Measurements from ENCODE around the gene GPR152. TPM values are rescaled to one million over a fixed set of nuclear protein-coding genes. Genes with fewer than 3 reads are reported as not detected.
A peak's percentile ranks its signal among the peaks of the same experiment; 100 is the strongest.

The GPR152 gene
- polyA plus RNA-seq, 2 of the 4 experiments (the other 2 are of a cell fraction) = not detected

DNA sequence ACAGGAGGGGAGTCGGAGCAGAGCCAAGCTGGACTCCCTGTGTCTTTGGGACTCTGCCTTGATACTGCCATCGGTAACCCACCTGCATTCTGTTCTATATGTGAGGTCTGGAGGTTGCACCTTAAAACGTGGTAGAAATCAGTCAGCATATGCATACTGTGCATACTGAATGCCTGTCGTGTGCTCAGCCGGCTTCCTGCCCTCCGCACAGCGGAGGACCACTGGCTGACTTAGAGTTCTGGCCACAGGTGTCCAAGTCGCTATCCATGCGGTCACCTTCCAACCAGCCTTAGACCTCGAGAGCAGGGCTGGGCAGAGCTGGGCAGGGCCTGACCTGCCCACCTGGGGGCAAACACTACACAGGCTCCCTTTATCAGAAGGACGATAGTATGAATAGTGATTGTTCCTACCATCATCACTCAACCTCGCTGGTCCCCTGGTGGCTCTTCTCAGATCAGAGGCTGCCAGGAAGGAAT is 44.8 kb downstream of the GPR152 start (continued):
- TF ChIP-seq CEBPB (IDR thresholded peaks at IDR 0.05) (no peak), MAZ (IDR thresholded peaks at IDR 0.05; ENCODE audit: borderline replicate concordance, low read depth, low read length) (no peak)

DNA sequence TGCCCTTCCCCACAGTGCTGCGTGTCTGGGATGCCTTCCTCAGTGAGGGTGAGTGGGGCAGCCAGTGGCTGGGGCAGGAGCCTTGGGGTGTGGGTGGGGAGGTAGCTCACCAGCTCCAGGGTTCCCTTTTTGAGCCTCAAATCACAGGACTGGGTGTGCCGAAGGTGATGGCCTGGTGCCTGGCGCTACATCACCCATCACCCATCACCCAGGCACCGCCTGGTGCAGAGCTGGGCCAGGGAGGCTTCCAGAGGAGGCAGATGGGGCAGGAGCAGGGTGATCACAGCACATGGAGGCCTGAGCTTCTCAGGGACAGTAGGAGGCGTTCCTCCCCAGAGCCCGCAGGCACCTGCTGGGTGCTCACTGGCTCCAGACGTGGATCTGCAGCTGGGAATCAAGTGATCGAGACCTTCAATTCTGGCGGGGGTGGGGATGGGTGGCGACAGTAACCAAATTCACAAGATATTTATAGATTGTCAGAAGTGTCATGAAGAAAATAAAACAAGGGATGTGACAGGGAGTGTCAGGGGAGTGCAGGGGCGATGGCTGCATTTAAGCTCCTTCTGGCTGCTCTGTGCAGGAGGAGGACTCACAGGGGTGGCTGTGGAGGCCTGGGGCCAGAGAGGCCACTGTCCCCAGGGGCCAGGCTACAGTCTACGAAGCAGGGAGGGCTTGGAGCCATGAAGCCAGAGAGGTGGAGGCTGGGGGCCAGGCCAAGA is 45.4 kb downstream of the GPR152 start:
- no peak overlapping the region for H3K4me2 ChIP-seq
- FAIRE-seq = no peak
- ATAC-seq = peak; percentile 21 to 57; a peak in 3 of 6 replicates
- peaks cover 4% of the 10 kb centered on the region; the same call in 2 of the 3 replicates for H3K4me1 ChIP-seq
- no peak for DNase-seq (ENCODE audit: low read depth in 1 of 2, low spot score in 1 of 2)
- CTCF ChIA-PET = interaction anchor here (0.9 to 1.6 kb wide), 3 partner anchors 24 to 62 kb away, joined by 4 to 5 read pairs (median 4); partner anchors contain the start of gene TMEM134
- H3K27ac ChIP-seq = no peak overlapping the region
- TF ChIP-seq SMC3 (IDR thresholded peaks at IDR 0.05) = no peak
- TF ChIP-seq JUNB (IDR thresholded peaks at IDR 0.05) = no peak
- H3K4me3 ChIP-seq = no peak overlapping the region
- H3K9me3 ChIP-seq = no peaks in the 10 kb centered on the region
- WGBS (ENCODE audit: missing lambda C conversion rate) = 61% methylated on average over 8 of the region's 12 CpGs
- POLR2A ChIA-PET = no interaction called here

DNA sequence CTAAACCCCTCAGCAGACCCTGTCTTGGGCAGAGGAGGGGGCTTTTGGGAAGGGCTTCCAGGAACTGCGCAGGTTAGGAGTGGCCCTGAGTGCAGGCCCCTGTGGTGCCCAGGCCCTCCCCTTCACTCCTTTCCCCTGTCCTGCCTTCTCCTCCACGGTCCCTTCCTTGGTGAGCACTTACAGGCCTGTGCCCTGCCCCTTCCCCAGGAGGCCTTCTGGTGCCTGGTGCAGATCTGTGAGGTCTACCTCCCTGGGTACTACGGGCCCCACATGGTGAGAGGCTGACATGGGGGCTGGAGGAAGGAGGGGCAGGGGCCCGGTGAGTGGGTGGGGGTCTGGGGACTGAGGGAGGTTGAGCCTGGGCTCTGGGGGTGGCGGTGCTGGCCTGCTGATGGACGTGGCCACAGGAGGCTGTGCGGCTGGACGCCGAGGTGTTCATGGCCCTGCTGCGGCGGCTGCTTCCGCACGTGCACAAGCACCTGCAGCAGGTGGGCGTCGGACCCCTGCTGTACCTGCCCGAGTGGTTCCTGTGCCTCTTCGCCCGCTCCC is 46.0 kb downstream of the GPR152 start:
- 85% methylated on average over 11 of the region's 18 CpGs for WGBS (ENCODE audit: missing lambda C conversion rate)
- ATAC-seq (no peak), FAIRE-seq (no peak), DNase-seq (ENCODE audit: low read depth in 1 of 2, low spot score in 1 of 2) (no peak)
- Histone ChIP-seq H3K4me3 (no peak overlapping the region), H3K27ac (0 out of 6 replicates have a peak overlapping the region, but pooled peaks of 1 of the 2 experiments have one; percentile 17), H3K9me3 (no peaks in the 10 kb centered on the region), H3K4me1 (peaks cover 6% of the 10 kb centered on the region; the same call in 2 of the 3 replicates), H3K4me2 (no peak overlapping the region)
- no peak for TF ChIP-seq MAZ (IDR thresholded peaks at IDR 0.05; ENCODE audit: borderline replicate concordance, low read depth, low read length)
- TF ChIP-seq KDM5A (IDR thresholded peaks at IDR 0.05) = no peak
- no peak for TF ChIP-seq RFX5 (IDR thresholded peaks at IDR 0.05)
- TF ChIP-seq TP53 (CRISPR knock-in tag; IDR thresholded peaks at IDR 0.05) = no peak
- TF ChIP-seq FOXS1 (CRISPR knock-in tag; IDR thresholded peaks at IDR 0.05) = no peak
- no peak for TF ChIP-seq EP300 (IDR thresholded peaks at IDR 0.05)
- TF ChIP-seq, protein P1, sequence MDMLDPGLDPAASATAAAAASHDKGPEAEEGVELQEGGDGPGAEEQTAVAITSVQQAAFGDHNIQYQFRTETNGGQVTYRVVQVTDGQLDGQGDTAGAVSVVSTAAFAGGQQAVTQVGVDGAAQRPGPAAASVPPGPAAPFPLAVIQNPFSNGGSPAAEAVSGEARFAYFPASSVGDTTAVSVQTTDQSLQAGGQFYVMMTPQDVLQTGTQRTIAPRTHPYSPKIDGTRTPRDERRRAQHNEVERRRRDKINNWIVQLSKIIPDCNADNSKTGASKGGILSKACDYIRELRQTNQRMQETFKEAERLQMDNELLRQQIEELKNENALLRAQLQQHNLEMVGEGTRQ (IDR thresholded peaks at IDR 0.05) = no peak
- no peak for TF ChIP-seq HEYL (CRISPR knock-in tag; IDR thresholded peaks at IDR 0.05)
- no peak for TF ChIP-seq ZSCAN20 (CRISPR knock-in tag; IDR thresholded peaks at IDR 0.05)
- no peak for TF ChIP-seq CHD2 (IDR thresholded peaks at IDR 0.05; ENCODE audit: low read length, partially characterized antibody)
- no peak for TF ChIP-seq RCOR1 (IDR thresholded peaks at IDR 0.05; ENCODE audit: low read depth, low read length)
- TF ChIP-seq POLR2A (IDR thresholded peaks at IDR 0.05; ENCODE audit: low read length) = no peak
- TF ChIP-seq PHF8 (IDR thresholded peaks at IDR 0.05; ENCODE audit: borderline replicate concordance, low read depth) = no peak
- ChIA-PET POLR2A (no interaction called here), CTCF (interaction anchor here (0.9 to 1.2 kb wide), 2 partner anchors 56 to 63 kb away, joined by 4 read pairs; partner anchors contain the start of gene TMEM134)

DNA sequence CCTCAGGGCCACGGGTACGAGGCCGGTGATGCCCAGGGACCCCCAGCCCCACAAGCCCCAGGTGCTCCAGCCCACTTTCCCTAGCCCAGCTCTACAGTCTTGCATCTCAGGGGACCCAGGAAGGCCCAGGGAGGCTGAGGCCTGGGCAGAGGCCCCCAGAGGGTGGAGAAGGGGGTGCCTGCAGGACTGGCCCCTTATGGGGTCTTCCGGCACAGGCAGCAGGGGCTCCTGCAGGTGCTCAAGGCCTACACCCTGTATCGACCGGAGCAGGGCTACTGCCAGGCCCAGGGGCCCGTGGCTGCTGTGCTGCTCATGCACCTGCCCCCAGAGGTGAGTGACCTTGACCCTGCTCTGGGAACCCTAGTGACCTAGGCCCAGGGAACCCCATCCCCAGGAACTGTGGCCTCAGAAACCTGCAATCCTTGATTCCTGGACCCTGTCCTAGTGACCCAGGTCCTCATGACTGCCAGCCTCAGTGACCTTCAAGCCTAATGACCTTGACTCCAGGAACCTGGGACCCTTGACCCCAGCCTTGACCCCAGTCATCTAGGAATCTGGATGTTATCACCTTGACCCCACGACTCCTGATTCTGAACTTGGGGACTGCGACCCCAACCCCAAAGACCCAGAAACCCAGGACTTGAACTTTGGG is 46.7 kb downstream of the GPR152 start:
- POLR2A ChIA-PET = no interaction called here
- FAIRE-seq (no peak), ATAC-seq (no peak), DNase-seq (ENCODE audit: low read depth in 1 of 2, low spot score in 1 of 2) (no peak)
- no peaks in the 10 kb centered on the region for H3K9me3 ChIP-seq
- TF ChIP-seq, protein P2, sequence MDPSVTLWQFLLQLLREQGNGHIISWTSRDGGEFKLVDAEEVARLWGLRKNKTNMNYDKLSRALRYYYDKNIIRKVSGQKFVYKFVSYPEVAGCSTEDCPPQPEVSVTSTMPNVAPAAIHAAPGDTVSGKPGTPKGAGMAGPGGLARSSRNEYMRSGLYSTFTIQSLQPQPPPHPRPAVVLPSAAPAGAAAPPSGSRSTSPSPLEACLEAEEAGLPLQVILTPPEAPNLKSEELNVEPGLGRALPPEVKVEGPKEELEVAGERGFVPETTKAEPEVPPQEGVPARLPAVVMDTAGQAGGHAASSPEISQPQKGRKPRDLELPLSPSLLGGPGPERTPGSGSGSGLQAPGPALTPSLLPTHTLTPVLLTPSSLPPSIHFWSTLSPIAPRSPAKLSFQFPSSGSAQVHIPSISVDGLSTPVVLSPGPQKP (IDR thresholded peaks at IDR 0.05; ENCODE audit: low read depth, low read length) = no peak
- no peak for TF ChIP-seq FOSB (CRISPR knock-in tag; IDR thresholded peaks at IDR 0.05)
- no peak overlapping the region for H3K27ac ChIP-seq
- WGBS (ENCODE audit: missing lambda C conversion rate) = 74% methylated on average over 8 of the region's 9 CpGs
- H3K4me2 ChIP-seq = no peak overlapping the region
- CTCF ChIA-PET = interaction anchor here (0.6 to 46.2 kb wide), 6 partner anchors 11 to 60 kb away, joined by 3 to 1913 read pairs (median 3); partner anchors contain the start of genes CLCF1, POLD4 and RAD9A
- no peak overlapping the region for H3K4me3 ChIP-seq
- H3K4me1 ChIP-seq = peaks cover 6% of the 10 kb centered on the region; the same call in 2 of the 3 replicates

All from A549 (cell line).